HG02678 (cell line): ENCODE results near the gene ZNF521.
"Not testable (repeated sequence)": the region's sequence is repeated elsewhere in the genome, so short reads cannot be mapped to it uniquely, and the experiment has no call there.

ENCODE experiments used
- ATAC-seq: cut with Tn5 transposase; IDR thresholded peaks from one replicate; pipeline ENCODE4 v1.9.1; 2021; ENCODE audit warnings: mild to moderate bottlenecking, moderate library complexity; ENCODE audit not compliant: unreplicated experiment

Gene ZNF521

GRCh38 chr18:25047983-25048382 lies 304.0 kb downstream of the ZNF521 start:
- ATAC-seq = no peak

DNA sequence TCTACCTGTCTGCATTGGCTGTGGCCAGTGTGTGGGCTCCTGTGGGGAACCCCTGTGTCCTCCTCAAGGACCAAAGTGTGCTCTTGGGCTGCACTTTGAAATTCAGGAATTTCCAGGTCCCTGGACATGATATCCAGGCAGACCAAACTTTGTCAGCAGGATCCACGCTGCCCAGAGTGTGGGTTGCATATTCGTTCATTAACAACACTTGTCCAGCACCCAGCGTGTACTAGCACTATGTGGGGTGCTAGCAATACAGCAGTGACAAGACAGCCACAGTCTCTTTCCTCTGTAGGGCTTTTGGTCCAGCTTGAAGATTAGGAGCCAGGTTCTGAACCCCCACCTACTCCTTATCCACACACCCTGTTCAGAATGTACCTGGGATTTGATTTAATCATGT lies 304.5 kb downstream of the ZNF521 start:
- ATAC-seq = no peak

DNA sequence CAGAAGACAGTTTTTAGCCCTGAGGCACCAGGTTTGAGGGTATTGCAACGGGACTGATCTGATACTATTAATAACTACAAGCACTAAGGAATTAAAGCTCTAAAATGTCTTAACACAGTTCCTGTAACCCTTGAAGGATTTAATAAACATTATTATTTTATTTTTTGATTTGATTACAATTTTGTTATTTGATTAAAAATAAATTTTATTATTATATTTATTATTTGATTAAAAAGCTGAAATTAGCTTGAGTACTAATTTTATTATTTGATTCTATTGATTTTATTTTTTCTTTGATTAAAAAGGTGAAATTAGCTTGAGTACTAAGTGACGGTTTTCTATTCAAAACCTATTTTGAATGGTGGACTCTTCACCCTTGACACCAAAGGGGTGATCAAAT lies 307.3 kb downstream of the ZNF521 start:
- no peak for ATAC-seq

DNA sequence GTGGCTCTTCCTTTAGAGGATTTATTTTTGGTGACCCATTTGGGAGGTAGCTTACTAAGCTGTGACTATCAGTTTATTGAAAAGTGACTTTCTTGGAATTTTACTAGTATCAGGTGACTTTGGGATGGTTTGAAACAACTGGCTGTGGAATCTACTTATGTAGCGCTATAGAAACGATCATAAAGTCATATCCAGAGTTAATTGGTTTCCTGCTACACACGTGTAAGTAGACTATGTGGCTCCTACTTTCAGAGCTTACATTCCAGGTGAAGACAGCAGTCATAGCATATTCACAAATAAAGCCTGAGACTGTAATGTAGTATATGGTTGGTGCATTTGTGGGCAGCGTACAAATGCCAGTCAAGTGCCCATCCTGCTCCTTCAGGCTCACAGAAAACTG lies 308.9 kb downstream of the ZNF521 start:
- ATAC-seq = no peak

- no peak for ATAC-seq
These were observed 309.3 kb downstream of the ZNF521 start for GRCh38 chr18:25042641-25043051.

GRCh38 chr18:25039781-25040180 lies 312.2 kb downstream of the ZNF521 start:
- ATAC-seq = no peak

- ATAC-seq = no peak
These were observed 313.7 kb downstream of the ZNF521 start for GRCh38 chr18:25038261-25038660.

- ATAC-seq = no peak
These were observed 318.1 kb downstream of the ZNF521 start for GRCh38 chr18:25033747-25034471.

GRCh38 chr18:25033175-25033574 lies 318.8 kb downstream of the ZNF521 start:
- not testable (repeated sequence) for ATAC-seq

GRCh38 chr18:25029802-25030201 lies 322.2 kb downstream of the ZNF521 start:
- no peak for ATAC-seq

DNA sequence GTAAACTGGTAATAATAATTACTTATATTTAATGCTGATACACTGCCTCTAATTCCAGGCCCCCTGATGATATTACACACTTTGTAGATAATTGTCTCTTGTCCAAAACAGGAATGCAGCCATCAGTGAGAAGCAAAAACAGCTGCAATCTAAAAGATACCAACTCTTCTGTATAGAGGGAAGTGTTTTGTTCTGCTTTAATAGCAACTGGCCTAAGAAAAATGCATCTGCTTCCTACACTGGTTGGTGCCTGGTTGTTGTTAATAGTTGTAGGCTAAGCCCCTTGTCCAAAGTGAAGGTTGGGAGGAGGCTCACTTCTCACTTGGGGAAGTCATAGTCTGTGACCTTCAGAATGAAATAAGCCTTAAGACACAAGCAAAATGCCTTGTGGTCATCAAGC lies 332.0 kb downstream of the ZNF521 start:
- ATAC-seq = no peak

DNA sequence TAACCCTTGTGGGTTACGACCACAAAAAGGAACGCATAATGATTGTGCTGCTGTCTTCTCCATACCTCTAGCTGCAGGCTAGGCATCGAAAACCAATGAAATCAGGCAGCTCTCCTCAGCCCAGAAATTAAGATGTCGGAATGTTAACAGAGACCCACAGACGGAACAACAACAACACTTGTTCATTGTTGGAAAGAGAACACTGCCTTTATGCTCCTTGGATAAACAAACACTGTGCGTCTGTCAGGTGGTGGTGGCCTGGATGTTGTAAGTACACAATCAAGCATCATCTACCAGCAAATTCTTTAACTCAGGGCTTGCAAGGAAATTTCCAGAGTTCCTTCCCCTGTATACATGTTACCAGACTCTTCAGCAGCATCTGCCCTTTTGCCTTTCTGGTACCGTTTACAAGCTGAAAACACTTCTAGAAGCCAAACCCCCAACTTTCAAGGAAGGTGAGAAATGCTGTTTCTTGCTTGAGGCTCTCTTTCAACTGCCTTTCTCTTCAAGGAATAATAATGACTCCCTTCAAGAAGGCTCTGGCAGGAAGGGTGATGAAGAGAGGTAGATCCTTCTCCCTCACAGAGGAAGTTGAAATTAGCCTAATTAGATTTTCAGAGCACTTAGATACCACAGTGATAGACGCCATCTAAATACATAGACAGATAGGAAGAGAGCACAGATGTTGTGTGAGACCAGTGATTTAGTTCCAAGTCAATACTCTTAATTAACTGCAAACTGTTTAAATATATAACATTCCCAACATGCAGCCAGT lies 332.7 kb downstream of the ZNF521 start:
- ATAC-seq = no peak

- no peak for ATAC-seq
These were observed 335.3 kb downstream of the ZNF521 start for GRCh38 chr18:25016666-25017065.

- ATAC-seq = no peak
These were observed 335.8 kb downstream of the ZNF521 start for GRCh38 chr18:25016181-25016580.
